ENCODE results near the gene FAM72B. TPM values are rescaled to one million over a fixed set of nuclear protein-coding genes. Genes with fewer than 3 reads are reported as not detected.
A peak's percentile ranks its signal among the peaks of the same experiment; 100 is the strongest.
"Not testable (repeated sequence)": the region's sequence is repeated elsewhere in the genome, so short reads cannot be mapped to it uniquely, and the experiment has no call there.

FAM72B gene
- total and polyA plus RNA-seq, 2 of the 4 experiments (the other 2 are of a cell fraction) = 1.6 to 2.2 TPM

GRCh38 chr1:121214544-121215156, 30.5 kb upstream of the FAM72B start:
- H3K36me3 ChIP-seq (ENCODE audit: control insufficient read depth, insufficient read depth, low read length); H3K27ac ChIP-seq (ENCODE audit: insufficient read depth, low read length); H4K5ac ChIP-seq (ENCODE audit: low read depth, low read length); H3K9me3 ChIP-seq (ENCODE audit: control insufficient read depth, insufficient read depth, low read length); H4K20me1 ChIP-seq (ENCODE audit: insufficient read depth, low read length); H3K9ac ChIP-seq (ENCODE audit: low read depth, low read length); H2BK120ac ChIP-seq (ENCODE audit: low read depth, low read length); H3K27me3 ChIP-seq (ENCODE audit: control insufficient read depth, insufficient read depth, low read length); POLR2A ChIA-PET (ENCODE audit: unreplicated experiment); H2AK9ac ChIP-seq (replicated peaks; ENCODE audit: low read depth, low read length, poor library complexity); H3K18ac ChIP-seq (ENCODE audit: low read depth, low read length); H2AFZ ChIP-seq (replicated peaks; ENCODE audit: low read length, poor library complexity); H3K14ac ChIP-seq (replicated peaks; ENCODE audit: low read depth, low read length); H3K4me1 ChIP-seq (ENCODE audit: control insufficient read depth, insufficient read depth, low read length); H3K4me3 ChIP-seq (ENCODE audit: insufficient read depth, low read depth, low read length); H3K9me1 ChIP-seq (ENCODE audit: insufficient read depth, low read length); BruUV-seq (replicated peaks); H2BK15ac ChIP-seq (ENCODE audit: low read depth, low read length); H3K4ac ChIP-seq (ENCODE audit: low read depth, low read length); in situ Hi-C loops (cut with MboI; ENCODE audit: low sequenced_read_pairs); H2AK5ac ChIP-seq (ENCODE audit: low read depth, low read length); dilution Hi-C loops (cut with HindIII; ENCODE audit: low sequenced_read_pairs, unreplicated experiment); H3K79me1 ChIP-seq (ENCODE audit: low read depth in 1 of 2, low read length in 2 of 2); H3K4me2 ChIP-seq (ENCODE audit: low read depth, low read length); CTCF ChIA-PET; H3K56ac ChIP-seq (ENCODE audit: extremely low read depth, insufficient read depth, low read length); H2BK20ac ChIP-seq (ENCODE audit: low read depth, low read length); H2BK5ac ChIP-seq (ENCODE audit: low read depth, low read length, poor library complexity, severe bottlenecking); H3K23ac ChIP-seq (ENCODE audit: low read depth, low read length); intact Hi-C loops (cut with micrococcal nuclease); H4K8ac ChIP-seq (ENCODE audit: low read depth in 2 of 2, low read length in 2 of 2); H4K91ac ChIP-seq (ENCODE audit: insufficient read depth, low read depth, low read length); DNase-seq: not testable (repeated sequence)
- ATAC-seq (ENCODE audit: low read depth) = peak; percentile 31
- WGBS, 2 experiments (ENCODE audit: extremely low coverage in 2 of 2, insufficient read length in 1 of 2) = no CpG with 5 or more reads among the region's 5 CpGs

GRCh38 chr1:121213491-121213890, 29.4 kb upstream of the FAM72B start:
- H3K14ac ChIP-seq (replicated peaks; ENCODE audit: low read depth, low read length); dilution Hi-C loops (cut with HindIII; ENCODE audit: low sequenced_read_pairs, unreplicated experiment); H2BK120ac ChIP-seq (ENCODE audit: low read depth, low read length); intact Hi-C loops (cut with micrococcal nuclease); H2AK5ac ChIP-seq (ENCODE audit: low read depth, low read length); BruUV-seq (replicated peaks); H3K18ac ChIP-seq (ENCODE audit: low read depth, low read length); H4K8ac ChIP-seq (ENCODE audit: low read depth in 2 of 2, low read length in 2 of 2); H4K91ac ChIP-seq (ENCODE audit: insufficient read depth, low read depth, low read length); H3K9me3 ChIP-seq (ENCODE audit: control insufficient read depth, insufficient read depth, low read length); H3K36me3 ChIP-seq (ENCODE audit: control insufficient read depth, insufficient read depth, low read length); H4K20me1 ChIP-seq (ENCODE audit: insufficient read depth, low read length); ATAC-seq (ENCODE audit: low read depth); in situ Hi-C loops (cut with MboI; ENCODE audit: low sequenced_read_pairs); H2BK5ac ChIP-seq (ENCODE audit: low read depth, low read length, poor library complexity, severe bottlenecking); H3K4me3 ChIP-seq (ENCODE audit: insufficient read depth, low read depth, low read length); H2BK20ac ChIP-seq (ENCODE audit: low read depth, low read length); H3K9ac ChIP-seq (ENCODE audit: low read depth, low read length); CTCF ChIA-PET; H2AK9ac ChIP-seq (replicated peaks; ENCODE audit: low read depth, low read length, poor library complexity); H3K4ac ChIP-seq (ENCODE audit: low read depth, low read length); H3K27ac ChIP-seq (ENCODE audit: insufficient read depth, low read length); H3K4me2 ChIP-seq (ENCODE audit: low read depth, low read length); H3K56ac ChIP-seq (ENCODE audit: extremely low read depth, insufficient read depth, low read length); H3K23ac ChIP-seq (ENCODE audit: low read depth, low read length); H3K9me1 ChIP-seq (ENCODE audit: insufficient read depth, low read length); H3K4me1 ChIP-seq (ENCODE audit: control insufficient read depth, insufficient read depth, low read length); H2BK15ac ChIP-seq (ENCODE audit: low read depth, low read length); H4K5ac ChIP-seq (ENCODE audit: low read depth, low read length); H3K27me3 ChIP-seq (ENCODE audit: control insufficient read depth, insufficient read depth, low read length); H2AFZ ChIP-seq (replicated peaks; ENCODE audit: low read length, poor library complexity); H3K79me1 ChIP-seq (ENCODE audit: low read depth in 1 of 2, low read length in 2 of 2); POLR2A ChIA-PET (ENCODE audit: unreplicated experiment): not testable (repeated sequence)
- peak; percentile 12 for DNase-seq
- WGBS, 2 experiments (ENCODE audit: extremely low coverage in 2 of 2, insufficient read length in 1 of 2) = no CpG with 5 or more reads among the region's 9 CpGs
